Gastroesophageal sphincter (tissue), 3 donors: ENCODE data around the gene MTA3.

Source experiments
- CTCF ChIP-seq, 4 experiments: fragments of 200-600 bp in 2 of 4; fragments of 450-650 bp in 2 of 4; sonication (generic) in 1 of 4; IDR thresholded peaks; one replicate each; pipeline ENCODE4 v1.5.1; 2017 to 2019; ENCODE audit warnings: antibody characterized with exemption in 4 of 4, mild to moderate bottlenecking in 2 of 4, moderate library complexity in 2 of 4
- POLR2A ChIP-seq, 2 donors: fragments of 450-650 bp; IDR thresholded peaks; one replicate each; pipeline ENCODE4 v1.6.1; 2017; ENCODE audit warnings: antibody characterized with exemption in 2 of 2, mild to moderate bottlenecking in 2 of 2, moderate library complexity in 1 of 2
- POLR2AphosphoS5 ChIP-seq: sonication (generic); formaldehyde crosslinking; IDR thresholded peaks from one replicate; pipeline ENCODE4 v1.6.1; 2017; ENCODE audit warnings: antibody characterized with exemption

- TF ChIP-seq CTCF (IDR thresholded peaks at IDR 0.05), result no peak
- no peak for TF ChIP-seq POLR2A (IDR thresholded peaks at IDR 0.05)
- no peak for TF ChIP-seq POLR2AphosphoS5
Observed at GRCh38 chr2:42742740-42743658, 174.6 kb downstream of the MTA3 start.
